Sigmoid colon (tissue), 7 donors: Measurements from ENCODE around the gene TRAF7. TPM values are rescaled to one million over a fixed set of nuclear protein-coding genes. Genes with fewer than 3 reads are reported as not detected.
"Not testable (repeated sequence)": the region's sequence is repeated elsewhere in the genome, so short reads cannot be mapped to it uniquely, and the experiment has no call there.

ENCODE experiments used
- DNase-seq: peaks from one replicate; pipeline ENCODE4 v3.0.0-alpha.2; 2019
- H3K27ac ChIP-seq, 4 donors: fragments of 200-600 bp; sonication (generic); one replicate each; pipeline ENCODE4 v1.5.1; 2016 to 2019; ENCODE audit warnings: mild to moderate bottlenecking in 1 of 4
- H3K27me3 ChIP-seq, 3 donors: fragments of 200-600 bp; sonication (generic); one replicate each; pipeline ENCODE4 v1.5.1; 2019; ENCODE audit warnings: mild to moderate bottlenecking in 1 of 3
- H3K36me3 ChIP-seq, 4 donors: fragments of 200-600 bp; sonication (generic); one replicate each; pipeline ENCODE4 v1.5.1; 2016 to 2019
- H3K4me1 ChIP-seq, 4 donors: fragments of 200-600 bp; sonication (generic); one replicate each; pipeline ENCODE4 v1.5.1; 2017 to 2019
- H3K4me3 ChIP-seq, 4 donors: fragments of 200-600 bp; sonication (generic); one replicate each; pipeline ENCODE4 v1.5.1; 2017 to 2019; ENCODE audit warnings: mild to moderate bottlenecking in 2 of 4, moderate library complexity in 1 of 4
- H3K9me3 ChIP-seq, 4 donors: fragments of 200-600 bp in 3 of 4; sonication (generic) in 3 of 4; one replicate each; pipeline versions ENCODE4 v1.5.1 to v1.6.1; 2013 to 2019
- EP300 ChIP-seq, 4 donors: sonication (generic); formaldehyde crosslinking; IDR thresholded peaks; one replicate each; pipeline ENCODE4 v1.6.1; 2017; ENCODE audit warnings: antibody characterized with exemption in 4 of 4
- POLR2A ChIP-seq, 2 donors: fragments of 450-650 bp; IDR thresholded peaks; one replicate each; pipeline ENCODE4 v1.6.1; 2016; ENCODE audit warnings: antibody characterized with exemption in 2 of 2, mild to moderate bottlenecking in 2 of 2, moderate library complexity in 2 of 2
- POLR2AphosphoS5 ChIP-seq, 4 donors: sonication (generic); formaldehyde crosslinking; IDR thresholded peaks; one replicate each; pipeline ENCODE4 v1.6.1; 2017; ENCODE audit warnings: antibody characterized with exemption in 4 of 4
- WGBS, 2 donors: extraction: QIAGEN DNeasy Blood & Tissue Kit; methylation state at CpG; one replicate each; pipeline ENCODE4 v1.1.7; 2013; 5-methylcytosine and 5-hydroxymethylcytosine counted together
- intact Hi-C: fragments of 100-400 bp; cut with DNase I; formaldehyde crosslinking; loops from one replicate; pipeline ENCODE4 v1.15.1; 2023
- polyA plus RNA-seq, 3 donors: library from polyadenylated mRNA; stranded (reverse); fragments of 200-250 nt; gene quantifications; one replicate each; pipeline ENCODE4 v1.2.3, GENCODE V29; 2013
- total RNA-seq, 4 donors: library from RNA; depleted of rRNA; stranded (reverse); fragments of >200 nt; gene quantifications; one replicate each; pipeline ENCODE4 v1.1.0, GENCODE V29; 2016
- TF ChIP-seq, protein P1 (sequence below), 4 experiments: fragments of 450-650 bp in 3 of 4; fragments of 200-600 bp in 1 of 4; IDR thresholded peaks; one replicate each; pipeline ENCODE4 v1.5.1; 2016 to 2019; ENCODE audit warnings: antibody characterized with exemption in 4 of 4, mild to moderate bottlenecking in 3 of 4, moderate library complexity in 2 of 4
- donor health status: healthy with polysubstance abuse.
- donor health status: Bipolar disorder and iron deficiency.
- donor health status: healthy.

Gene TRAF7
- total and polyA plus RNA-seq, 7 donors: 30.3 to 65.1 (median 45.0) TPM

DNA sequence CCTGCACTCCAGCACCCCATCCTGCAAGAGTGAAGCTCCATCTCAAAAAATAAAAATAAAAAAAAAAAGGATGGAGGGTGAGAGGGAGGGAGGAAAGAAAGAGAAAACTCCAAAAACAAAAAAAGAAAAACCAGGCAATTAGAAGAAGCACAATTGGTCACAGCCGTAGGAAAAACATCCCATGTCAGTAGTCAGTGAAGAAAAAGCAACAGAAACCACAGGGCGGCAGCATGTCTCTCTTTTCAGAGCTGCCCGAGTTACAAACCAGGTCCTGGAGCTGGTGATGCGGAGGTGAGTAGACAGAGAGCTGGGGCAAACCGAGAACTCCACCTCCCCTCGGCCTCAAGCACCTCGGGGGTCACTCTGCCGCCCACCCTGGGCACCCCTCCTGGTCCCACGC, 34.3 kb upstream of the TRAF7 start:
- Histone ChIP-seq H3K4me3 (peak overlapping the region in 3 of 4 donors; percentile 33 to 47 (median 39)), H3K4me1 (peaks cover 0 to 85% (median 81%) of the 10 kb centered on the region in 4 donors), H3K27ac (peak overlapping the region; percentile 84 to 99 (median 96))
- TF ChIP-seq, protein P1, sequence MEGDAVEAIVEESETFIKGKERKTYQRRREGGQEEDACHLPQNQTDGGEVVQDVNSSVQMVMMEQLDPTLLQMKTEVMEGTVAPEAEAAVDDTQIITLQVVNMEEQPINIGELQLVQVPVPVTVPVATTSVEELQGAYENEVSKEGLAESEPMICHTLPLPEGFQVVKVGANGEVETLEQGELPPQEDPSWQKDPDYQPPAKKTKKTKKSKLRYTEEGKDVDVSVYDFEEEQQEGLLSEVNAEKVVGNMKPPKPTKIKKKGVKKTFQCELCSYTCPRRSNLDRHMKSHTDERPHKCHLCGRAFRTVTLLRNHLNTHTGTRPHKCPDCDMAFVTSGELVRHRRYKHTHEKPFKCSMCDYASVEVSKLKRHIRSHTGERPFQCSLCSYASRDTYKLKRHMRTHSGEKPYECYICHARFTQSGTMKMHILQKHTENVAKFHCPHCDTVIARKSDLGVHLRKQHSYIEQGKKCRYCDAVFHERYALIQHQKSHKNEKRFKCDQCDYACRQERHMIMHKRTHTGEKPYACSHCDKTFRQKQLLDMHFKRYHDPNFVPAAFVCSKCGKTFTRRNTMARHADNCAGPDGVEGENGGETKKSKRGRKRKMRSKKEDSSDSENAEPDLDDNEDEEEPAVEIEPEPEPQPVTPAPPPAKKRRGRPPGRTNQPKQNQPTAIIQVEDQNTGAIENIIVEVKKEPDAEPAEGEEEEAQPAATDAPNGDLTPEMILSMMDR (IDR thresholded peaks at IDR 0.05): peak; percentile 26 to 38 (median 32)
- peak in 3 of 4 donors; percentile 17 to 22 (median 20) for TF ChIP-seq POLR2AphosphoS5 (IDR thresholded peaks at IDR 0.05)
- WGBS, 2 donors: 55 to 59% methylated on average over 8 to 9 of the region's 9 CpGs
- intact Hi-C loops: loop anchor here (1.0 kb wide), 1 partner anchor 19 kb away; no protein-coding TSS in a partner anchor
- not testable (repeated sequence) for H3K27me3 ChIP-seq, H3K36me3 ChIP-seq, H3K9me3 ChIP-seq
- peak; percentile 89 for DNase-seq

- 83 to 88% methylated on average over 19 of the region's 19 CpGs for WGBS, 2 donors
- no peaks in the 10 kb centered on the region for H3K9me3 ChIP-seq
- peak overlapping the region in 3 of 4 donors; percentile 33 to 47 (median 39) for H3K4me3 ChIP-seq
- peaks cover 0 to 5% (median 2%) of the 10 kb centered on the region in 4 donors for H3K36me3 ChIP-seq
- peak overlapping the region; percentile 84 to 99 (median 96) for H3K27ac ChIP-seq
- H3K27me3 ChIP-seq: no peaks in the 10 kb centered on the region
- intact Hi-C loops: loop anchor here (1.0 kb wide), 1 partner anchor 18 kb away; no protein-coding TSS in a partner anchor
- DNase-seq: peak; percentile 89
- no peak for TF ChIP-seq POLR2A (IDR thresholded peaks at IDR 0.05)
- no peak for TF ChIP-seq EP300 (IDR thresholded peaks at IDR 0.05)
- TF ChIP-seq, protein P1 (IDR thresholded peaks at IDR 0.05): no peak
- TF ChIP-seq POLR2AphosphoS5 (IDR thresholded peaks at IDR 0.05): peak in 2 of 4 donors; percentile 43 to 44
- H3K4me1 ChIP-seq: peaks cover 0 to 85% (median 81%) of the 10 kb centered on the region in 4 donors
Observed at GRCh38 chr16:2121853-2122252, 33.7 kb upstream of the TRAF7 start.

DNA sequence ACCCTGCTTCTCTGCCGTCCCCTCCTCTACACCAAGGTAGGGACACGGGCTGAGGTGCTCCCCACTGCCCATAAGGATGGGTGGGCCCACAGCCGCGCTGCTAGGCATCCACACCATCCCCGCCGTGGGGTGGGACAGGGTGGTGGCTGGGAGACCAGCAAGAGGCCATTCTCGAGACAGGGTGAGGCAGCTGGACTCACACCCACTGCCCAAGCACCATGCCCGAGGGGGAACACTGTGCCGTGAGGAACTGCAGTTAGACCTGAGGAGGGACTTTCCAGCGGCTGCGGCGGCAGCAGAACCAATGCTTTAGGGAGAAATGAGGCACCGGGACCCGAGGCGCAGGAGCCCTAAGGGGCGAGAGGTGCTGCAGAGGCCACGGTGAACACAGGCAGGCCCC, 33.2 kb upstream of the TRAF7 start:
- intact Hi-C loops: no loop called here
- Histone ChIP-seq H3K4me3 (peak overlapping the region; percentile 6 to 47 (median 36)), H3K4me1 (peaks cover 2 to 85% (median 81%) of the 10 kb centered on the region in 4 donors), H3K27ac (peak overlapping the region; percentile 84 to 99 (median 96)), H3K9me3 (no peaks in the 10 kb centered on the region), H3K36me3 (peaks cover 0 to under 1% (median 0%) of the 10 kb centered on the region in 4 donors), H3K27me3 (no peaks in the 10 kb centered on the region)
- DNase-seq: no peak
- TF ChIP-seq, protein P1 (IDR thresholded peaks at IDR 0.05): no peak
- 89% methylated on average over 17 of the region's 17 CpGs for WGBS, 2 donors

DNA sequence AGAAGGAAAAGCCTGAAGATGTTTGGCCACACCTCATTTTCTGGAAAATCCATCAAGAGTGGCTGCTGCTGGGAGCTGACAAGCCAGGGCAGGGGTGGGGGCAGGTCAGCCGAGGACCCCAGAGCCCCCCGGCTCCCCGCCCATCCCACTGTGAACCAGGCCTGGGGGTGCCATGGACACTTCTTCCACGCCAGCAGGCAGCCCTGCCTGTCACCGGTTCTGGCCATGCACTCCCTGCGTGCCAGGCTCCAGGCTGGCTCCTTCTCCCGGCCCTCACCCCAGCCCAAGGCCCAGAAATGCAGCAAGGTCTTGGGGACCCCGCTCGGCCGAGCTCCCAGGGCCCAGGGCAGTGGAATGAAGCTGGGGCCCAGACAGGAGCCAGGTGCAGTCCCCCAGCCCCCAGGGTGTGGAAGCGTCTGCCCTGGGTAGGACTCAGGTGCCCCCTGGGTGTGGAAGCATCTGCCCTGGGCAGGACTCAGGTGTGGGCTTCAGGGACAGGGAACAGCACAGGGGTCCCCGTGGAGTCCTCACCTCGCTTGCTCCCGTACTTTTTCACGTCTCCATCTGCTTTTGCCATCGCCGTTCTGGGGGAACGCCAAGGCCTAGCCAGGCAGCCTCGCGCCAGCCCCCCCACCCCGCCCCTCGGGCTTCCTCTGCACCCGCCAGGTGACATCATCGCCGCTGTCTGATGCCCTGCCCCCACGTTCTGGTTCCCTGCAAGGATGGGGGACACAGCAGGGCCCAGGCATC, 32.5 kb upstream of the TRAF7 start:
- DNase-seq: peak; percentile 80
- H3K9me3 ChIP-seq, H3K36me3 ChIP-seq, H3K27me3 ChIP-seq, intact Hi-C loops: not testable (repeated sequence)
- TF ChIP-seq POLR2AphosphoS5 (IDR thresholded peaks at IDR 0.05) (peak; percentile 22 to 71 (median 56)), EP300 (IDR thresholded peaks at IDR 0.05) (peak in 3 of 4 donors; percentile 7 to 73 (median 14))
- peaks cover 2 to 83% (median 79%) of the 10 kb centered on the region in 4 donors for H3K4me1 ChIP-seq
- 71 to 84% methylated on average over 21 to 22 of the region's 26 CpGs for WGBS, 2 donors
- peak overlapping the region in 3 of 4 donors; percentile 37 to 47 (median 39) for H3K4me3 ChIP-seq
- H3K27ac ChIP-seq: peak overlapping the region; percentile 84 to 99 (median 96)

- H3K4me3 ChIP-seq: peak overlapping the region; percentile 37 to 47 (median 42)
- peak in 1 of 4 donors; percentile 17 for TF ChIP-seq POLR2AphosphoS5 (IDR thresholded peaks at IDR 0.05)
- H3K9me3 ChIP-seq, H3K27me3 ChIP-seq, H3K36me3 ChIP-seq, intact Hi-C loops: not testable (repeated sequence)
- peak overlapping the region; percentile 84 to 99 (median 96) for H3K27ac ChIP-seq
- DNase-seq: peak; percentile 75
- WGBS, 2 donors: 50% methylated on average over 26 of the region's 27 CpGs
- H3K4me1 ChIP-seq: peaks cover 2 to 88% (median 82%) of the 10 kb centered on the region in 4 donors
Observed at GRCh38 chr16:2123706-2124376, 31.7 kb upstream of the TRAF7 start.

GRCh38 chr16:2124377-2124693, 31.2 kb upstream of the TRAF7 start:
- H3K27me3 ChIP-seq, DNase-seq, intact Hi-C loops, H3K9me3 ChIP-seq, H3K36me3 ChIP-seq: not testable (repeated sequence)
- whole genome bisulfite sequencing, 2 donors: 49 to 51% methylated on average over 11 of the region's 11 CpGs
- Histone ChIP-seq H3K4me3 (peak overlapping the region; percentile 37 to 47 (median 42)), H3K27ac (peak overlapping the region; percentile 84 to 99 (median 96)), H3K4me1 (peaks cover 2 to 86% (median 83%) of the 10 kb centered on the region in 4 donors)
